Stimulated activated naive CD8-positive, alpha-beta T cell treated with anti-CD3 and anti-CD28 coated beads, Interleukin-15, amount 100 ng/mL, for 72 hours (primary cell): ENCODE data around the gene DONSON.

Source experiments
- ATAC-seq: fragments of 150-1000 bp; cut with Tn5 transposase; 2 replicates; pipeline ENCODE4 v1.10.0; 2021; ENCODE audit warnings: mild to moderate bottlenecking, moderate library complexity
- DNase-seq, 2 donors: peaks; one replicate each; pipeline ENCODE4 v3.0.0; 2021 to 2022
- H3K27ac Mint-ChIP-seq, 2 donors: one replicate each; pipeline ENCODE4 v1.8.0; 2022; ENCODE audit warnings: mild to moderate bottlenecking in 2 of 2, mixed read lengths in 2 of 2, moderate library complexity in 2 of 2
- H3K27me3 Mint-ChIP-seq: one replicate; pipeline ENCODE4 v1.8.0; 2022; ENCODE audit warnings: mixed read lengths
- H3K4me1 Mint-ChIP-seq: one replicate; pipeline ENCODE4 v1.8.0; 2022; ENCODE audit warnings: mild to moderate bottlenecking, mixed read lengths
- H3K4me3 Mint-ChIP-seq, 2 donors: one replicate each; pipeline ENCODE4 v1.8.0; 2022; ENCODE audit warnings: mild to moderate bottlenecking in 2 of 2, mixed read lengths in 2 of 2, moderate library complexity in 1 of 2
- H3K9me3 Mint-ChIP-seq, 2 donors: one replicate each; pipeline ENCODE4 v1.8.0; 2022; ENCODE audit warnings: mixed read lengths in 2 of 2

Gene DONSON

GRCh38 chr21:33537212-33537611 lies 51.3 kb downstream of the DONSON start:
- Mint-ChIP-seq H3K4me1 (peaks cover 20% of the 10 kb centered on the region), H3K27ac (peak overlapping the region in 1 of 2 donors; percentile 78), H3K27me3 (no peaks in the 10 kb centered on the region), H3K9me3 (peaks cover 0 to 5% of the 10 kb centered on the region in 2 donors), H3K4me3 (no peak overlapping the region)
- DNase-seq, result no peak
- no peak for ATAC-seq

- no peaks in the 10 kb centered on the region for H3K9me3 Mint-ChIP-seq
- no peak overlapping the region for H3K27ac Mint-ChIP-seq
- H3K4me3 Mint-ChIP-seq, result no peak overlapping the region
- H3K4me1 Mint-ChIP-seq, result no peaks in the 10 kb centered on the region
- no peaks in the 10 kb centered on the region for H3K27me3 Mint-ChIP-seq
- no peak for DNase-seq
- no peak for ATAC-seq
These were observed 57.5 kb downstream of the DONSON start for GRCh38 chr21:33531007-33531406.
